Fibroblast of lung (primary cell): ENCODE results near the gene PKN1.

Experiments used
- EZH2 ChIP-seq: IDR thresholded peaks from 2 replicates; pipeline ENCODE4 v1.5.1; 2012; ENCODE audit warnings: low read length, control low read depth, mild to moderate bottlenecking; ENCODE audit errors: missing control alignments
- TF ChIP-seq, protein P1 (sequence below), 2 donors: IDR thresholded peaks in 1 of 2; conservative IDR thresholded peaks in 1 of 2; 1 replicate in 1 of 2; 2 replicates in 1 of 2; pipeline ENCODE4 v1.5.1; 2011 to 2012; ENCODE audit warnings: low read length in 2 of 2, control low read depth in 1 of 2, inconsistent platforms in 1 of 2, low read depth in 1 of 2, mild to moderate bottlenecking in 1 of 2

DNA sequence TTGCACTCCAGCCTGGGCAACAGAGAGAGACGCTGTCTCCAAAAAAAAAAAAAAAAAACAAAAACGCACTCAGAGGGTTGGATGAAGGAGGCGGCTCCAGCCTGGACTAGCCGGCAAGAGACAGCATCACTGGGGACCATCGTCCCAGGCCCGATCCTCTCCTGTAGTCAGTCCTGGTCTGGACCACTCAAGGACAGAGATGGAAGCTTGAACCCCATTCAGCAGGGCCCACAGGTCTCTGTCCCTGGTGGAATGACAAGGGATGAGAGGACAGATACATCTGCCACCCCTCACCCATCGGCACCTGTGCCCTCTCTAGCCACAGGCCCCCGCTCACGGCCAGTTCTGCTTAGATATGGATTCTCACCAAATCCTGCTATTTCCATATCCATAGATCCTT, 37.8 kb upstream of the PKN1 start:
- TF ChIP-seq, protein P1, sequence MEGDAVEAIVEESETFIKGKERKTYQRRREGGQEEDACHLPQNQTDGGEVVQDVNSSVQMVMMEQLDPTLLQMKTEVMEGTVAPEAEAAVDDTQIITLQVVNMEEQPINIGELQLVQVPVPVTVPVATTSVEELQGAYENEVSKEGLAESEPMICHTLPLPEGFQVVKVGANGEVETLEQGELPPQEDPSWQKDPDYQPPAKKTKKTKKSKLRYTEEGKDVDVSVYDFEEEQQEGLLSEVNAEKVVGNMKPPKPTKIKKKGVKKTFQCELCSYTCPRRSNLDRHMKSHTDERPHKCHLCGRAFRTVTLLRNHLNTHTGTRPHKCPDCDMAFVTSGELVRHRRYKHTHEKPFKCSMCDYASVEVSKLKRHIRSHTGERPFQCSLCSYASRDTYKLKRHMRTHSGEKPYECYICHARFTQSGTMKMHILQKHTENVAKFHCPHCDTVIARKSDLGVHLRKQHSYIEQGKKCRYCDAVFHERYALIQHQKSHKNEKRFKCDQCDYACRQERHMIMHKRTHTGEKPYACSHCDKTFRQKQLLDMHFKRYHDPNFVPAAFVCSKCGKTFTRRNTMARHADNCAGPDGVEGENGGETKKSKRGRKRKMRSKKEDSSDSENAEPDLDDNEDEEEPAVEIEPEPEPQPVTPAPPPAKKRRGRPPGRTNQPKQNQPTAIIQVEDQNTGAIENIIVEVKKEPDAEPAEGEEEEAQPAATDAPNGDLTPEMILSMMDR (conservative IDR thresholded peaks at IDR 0.05 in 1 of 2, IDR thresholded peaks at IDR 0.05 in 1 of 2; ENCODE audit: low read depth in 1 of 2, low read length in 2 of 2): no peak
- no peak for TF ChIP-seq EZH2
